ENCODE results near the gene TRERF1. TPM values are rescaled to one million over a fixed set of nuclear protein-coding genes. Genes with fewer than 3 reads are reported as not detected.

Gene TRERF1
- total and polyA plus RNA-seq, 2 of the 8 experiments (the other 6 are each of a cell fraction or from before 2014, with no cell fraction given), result 10.8 to 21.5 TPM

DNA sequence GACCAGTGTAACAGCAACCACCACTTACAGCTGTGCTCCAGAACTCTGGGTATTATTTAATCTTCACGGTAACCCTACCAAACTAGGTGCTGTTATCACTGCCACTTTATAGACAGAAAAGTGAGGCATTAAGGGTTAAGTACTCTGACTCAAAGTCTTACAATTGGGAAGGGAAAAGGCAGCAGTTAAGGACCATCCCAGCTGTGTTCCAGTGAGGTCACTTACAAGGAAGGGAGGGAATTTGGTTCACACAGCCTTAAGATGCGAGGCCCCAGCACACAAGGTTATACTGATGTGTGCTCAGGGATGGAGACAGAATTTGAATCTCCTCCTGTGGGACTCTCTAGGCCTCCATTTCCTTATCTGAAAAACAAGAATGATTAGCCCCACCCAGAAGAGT lies 46.7 kb downstream of the TRERF1 start:
- H3K56ac ChIP-seq (replicated peaks; ENCODE audit: insufficient read length, low read depth, low read length), result no peak overlapping the region

More for the DNA sequence above, 46.7 kb downstream of the TRERF1 start:
- Histone ChIP-seq H3K4me3 (ENCODE audit: extremely low read depth in 1 of 4, insufficient read depth in 2 of 4, low read depth in 3 of 4, low read length in 4 of 4) (no peak overlapping the region), H2BK120ac (replicated peaks; ENCODE audit: low read depth, low read length) (no peak overlapping the region), H2BK5ac (ENCODE audit: low read depth, low read length) (no peak overlapping the region), H3K27ac (ENCODE audit: low read depth, low read length) (0 out of 2 replicates have a peak overlapping the region, but pooled peaks have one; percentile 18), H4K91ac (replicated peaks; ENCODE audit: insufficient read length, low read length) (no peak overlapping the region), H3K9me3 (ENCODE audit: insufficient read depth in 2 of 2, low read depth in 1 of 2, low read length in 1 of 2) (no peaks in the 10 kb centered on the region), H3K79me2 (ENCODE audit: control insufficient read depth in 1 of 2, insufficient read depth in 2 of 2, low read length in 2 of 2) (peaks cover 4 to 82% of the 10 kb centered on the region in 2 experiments), H3K14ac (ENCODE audit: insufficient read length) (no peak overlapping the region), H4K8ac (ENCODE audit: extremely low read depth, insufficient read depth, low read length) (no peak overlapping the region), H3K4ac (replicated peaks; ENCODE audit: insufficient read length, low read depth, low read length) (no peak overlapping the region), H3K23ac (ENCODE audit: insufficient read length) (no peak overlapping the region), H3K9ac (replicated peaks in 1 of 4; ENCODE audit: extremely low read depth in 1 of 4, low read depth in 3 of 4, low read length in 3 of 4) (no peak overlapping the region), H2AFZ (ENCODE audit: low read length) (no peak overlapping the region), H3K23me2 (ENCODE audit: low read depth, low read length) (no peaks in the 10 kb centered on the region), H3K79me1 (ENCODE audit: low read depth, low read length) (peaks cover 32% of the 10 kb centered on the region), H3K4me2 (ENCODE audit: insufficient read depth in 1 of 2, low read depth in 2 of 2, low read length in 2 of 2) (peak overlapping the region; percentile 0 to 7; a peak in 1 of 4 replicates), H2AK5ac (ENCODE audit: low read depth, low read length) (no peak overlapping the region), H2BK12ac (ENCODE audit: low read depth, low read length) (no peak overlapping the region), H3K18ac (ENCODE audit: extremely low read depth, low read length) (no peak overlapping the region), H3K4me1 (replicated peaks in 1 of 4; ENCODE audit: control insufficient read depth in 3 of 4, insufficient read depth in 4 of 4, low read length in 3 of 4) (peaks cover 7 to 23% (median 19%) of the 10 kb centered on the region in 4 experiments; a peak in 6 of 7 replicates), H2BK20ac (ENCODE audit: low read length) (no peak overlapping the region), H4K5ac (ENCODE audit: insufficient read length, low read depth, low read length) (no peak overlapping the region), H3K36me3 (ENCODE audit: control insufficient read depth in 2 of 4, insufficient read depth in 4 of 4, low read length in 3 of 4) (no peaks in the 10 kb centered on the region), H2BK15ac (ENCODE audit: low read length) (no peak overlapping the region), H3K27me3 (replicated peaks in 1 of 4; ENCODE audit: control insufficient read depth in 3 of 4, extremely low read depth in 1 of 4, insufficient read depth in 3 of 4, low read length in 3 of 4) (no peaks in the 10 kb centered on the region), H4K20me1 (replicated peaks in 1 of 2; ENCODE audit: control insufficient read depth in 1 of 2, insufficient read depth in 2 of 2, low read length in 2 of 2) (peaks cover 25 to 26% of the 10 kb centered on the region in 2 experiments)
- ChIA-PET CTCF (ENCODE audit: partially characterized antibody) (interaction anchor here (0.7 to 2.4 kb wide), 10 partner anchors 9 to 143 kb away, joined by 3 to 13 read pairs (median 7); no protein-coding TSS in a partner anchor), POLR2A (ENCODE audit: partially characterized antibody) (interaction anchor here (0.7 to 1.8 kb wide), 3 partner anchors 16 to 48 kb away, joined by 3 to 4 read pairs (median 4); no protein-coding TSS in a partner anchor)
- no peak for TF ChIP-seq KDM4A (IDR thresholded peaks at IDR 0.05; ENCODE audit: low read depth, low read length, severe bottlenecking)
- FAIRE-seq, result no peak
- no peak for DNase-seq (ENCODE audit: low read depth in 1 of 2, low spot score in 2 of 2)
- 90% methylated on average over 2 of the region's 2 CpGs; no CpG with 5 or more reads in 1 of the 2 experiments for WGBS, 2 experiments (ENCODE audit: extremely low coverage in 1 of 2, insufficient coverage in 1 of 2, insufficient read length in 1 of 2, insufficient replicate concordance in 2 of 2, low coverage in 1 of 2, low lambda C conversion rate in 2 of 2, missing lambda C conversion rate in 1 of 2)

All from H1 (cell line).